Tibial artery (tissue), 4 donors: ENCODE data around the gene ZFYVE19.

Experiments used
- DNase-seq, 2 donors: peaks; one replicate each; pipeline ENCODE4 v3.0.0-alpha.2; 2019
- H3K27ac ChIP-seq, 2 donors: fragments of 200-600 bp; sonication (generic) in 1 of 2; 1 replicate in 1 of 2; 2 replicates in 1 of 2; pipeline ENCODE4 v1.5.1; 2018 to 2019; ENCODE audit warnings: mild to moderate bottlenecking in 1 of 2
- H3K27me3 ChIP-seq, 2 donors: fragments of 200-600 bp; sonication (generic) in 1 of 2; one replicate each; pipeline versions ENCODE4 v1.5.1 to v1.6.0; 2016 to 2019
- H3K36me3 ChIP-seq, 3 donors: fragments of 200-600 bp; sonication (generic) in 2 of 3; one replicate each; pipeline ENCODE4 v1.5.1; 2016 to 2019; ENCODE audit warnings: mild to moderate bottlenecking in 2 of 3
- H3K4me1 ChIP-seq, 4 donors: fragments of 200-600 bp; sonication (generic) in 2 of 4; 1 replicate in 3 of 4; 2 replicates in 1 of 4; pipeline ENCODE4 v1.5.1; 2016 to 2019
- H3K4me3 ChIP-seq, 2 donors: fragments of 200-600 bp; sonication (generic) in 1 of 2; 1 replicate in 1 of 2; 2 replicates in 1 of 2; pipeline ENCODE4 v1.5.1; 2018 to 2019; ENCODE audit warnings: mild to moderate bottlenecking in 2 of 2
- H3K9me3 ChIP-seq, 3 donors: fragments of 200-600 bp; sonication (generic) in 1 of 3; one replicate each; pipeline ENCODE4 v1.5.1; 2016 to 2019
- intact Hi-C: fragments of 100-400 bp; cut with DNase I; formaldehyde crosslinking; loops from one replicate; pipeline ENCODE4 v1.15.0; 2023; ENCODE audit warnings: low total_unique reads
- TF ChIP-seq, protein P1 (sequence below), 2 experiments: fragments of 200-600 bp in 1 of 2; fragments of 450-650 bp in 1 of 2; IDR thresholded peaks; one replicate each; pipeline ENCODE4 v1.5.1; 2017 to 2019; ENCODE audit warnings: antibody characterized with exemption in 2 of 2, mild to moderate bottlenecking in 1 of 2, moderate library complexity in 1 of 2

Gene ZFYVE19

DNA sequence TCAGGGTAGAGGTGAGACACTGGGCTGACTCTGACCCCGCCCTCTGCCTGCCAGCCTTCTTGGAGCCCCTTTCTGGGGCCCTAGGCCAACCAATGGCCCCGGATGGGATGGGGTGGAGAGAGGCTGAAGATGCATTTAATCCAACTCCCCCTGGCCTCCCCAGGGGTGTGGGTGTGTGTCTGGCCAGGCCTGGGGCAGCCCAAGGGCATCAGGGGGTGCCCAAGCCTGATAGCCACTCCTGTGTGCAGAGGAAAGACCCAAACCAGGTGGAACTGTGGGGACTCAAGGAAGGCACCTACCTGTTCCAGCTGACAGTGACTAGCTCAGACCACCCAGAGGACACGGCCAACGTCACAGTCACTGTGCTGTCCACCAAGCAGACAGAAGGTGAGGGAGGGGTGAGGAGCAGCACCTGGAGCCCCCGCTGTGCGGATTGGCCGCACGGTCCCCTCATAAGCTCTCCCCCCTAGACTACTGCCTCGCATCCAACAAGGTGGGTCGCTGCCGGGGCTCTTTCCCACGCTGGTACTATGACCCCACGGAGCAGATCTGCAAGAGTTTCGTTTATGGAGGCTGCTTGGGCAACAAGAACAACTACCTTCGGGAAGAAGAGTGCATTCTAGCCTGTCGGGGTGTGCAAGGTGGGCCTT is 46.5 kb downstream of the ZFYVE19 start:
- TF ChIP-seq, protein P1, sequence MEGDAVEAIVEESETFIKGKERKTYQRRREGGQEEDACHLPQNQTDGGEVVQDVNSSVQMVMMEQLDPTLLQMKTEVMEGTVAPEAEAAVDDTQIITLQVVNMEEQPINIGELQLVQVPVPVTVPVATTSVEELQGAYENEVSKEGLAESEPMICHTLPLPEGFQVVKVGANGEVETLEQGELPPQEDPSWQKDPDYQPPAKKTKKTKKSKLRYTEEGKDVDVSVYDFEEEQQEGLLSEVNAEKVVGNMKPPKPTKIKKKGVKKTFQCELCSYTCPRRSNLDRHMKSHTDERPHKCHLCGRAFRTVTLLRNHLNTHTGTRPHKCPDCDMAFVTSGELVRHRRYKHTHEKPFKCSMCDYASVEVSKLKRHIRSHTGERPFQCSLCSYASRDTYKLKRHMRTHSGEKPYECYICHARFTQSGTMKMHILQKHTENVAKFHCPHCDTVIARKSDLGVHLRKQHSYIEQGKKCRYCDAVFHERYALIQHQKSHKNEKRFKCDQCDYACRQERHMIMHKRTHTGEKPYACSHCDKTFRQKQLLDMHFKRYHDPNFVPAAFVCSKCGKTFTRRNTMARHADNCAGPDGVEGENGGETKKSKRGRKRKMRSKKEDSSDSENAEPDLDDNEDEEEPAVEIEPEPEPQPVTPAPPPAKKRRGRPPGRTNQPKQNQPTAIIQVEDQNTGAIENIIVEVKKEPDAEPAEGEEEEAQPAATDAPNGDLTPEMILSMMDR (IDR thresholded peaks at IDR 0.05), result no peak
- Histone ChIP-seq H3K36me3 (peaks cover 0 to 42% (median 0%) of the 10 kb centered on the region in 3 donors), H3K9me3 (no peaks in the 10 kb centered on the region), H3K27ac (no peak overlapping the region), H3K4me1 (peaks cover 0 to 10% (median 2%) of the 10 kb centered on the region in 4 donors), H3K4me3 (no peak overlapping the region), H3K27me3 (peaks cover 0 to 11% of the 10 kb centered on the region in 2 donors)
- intact Hi-C loops, result no loop called here
- DNase-seq, result no peak

DNA sequence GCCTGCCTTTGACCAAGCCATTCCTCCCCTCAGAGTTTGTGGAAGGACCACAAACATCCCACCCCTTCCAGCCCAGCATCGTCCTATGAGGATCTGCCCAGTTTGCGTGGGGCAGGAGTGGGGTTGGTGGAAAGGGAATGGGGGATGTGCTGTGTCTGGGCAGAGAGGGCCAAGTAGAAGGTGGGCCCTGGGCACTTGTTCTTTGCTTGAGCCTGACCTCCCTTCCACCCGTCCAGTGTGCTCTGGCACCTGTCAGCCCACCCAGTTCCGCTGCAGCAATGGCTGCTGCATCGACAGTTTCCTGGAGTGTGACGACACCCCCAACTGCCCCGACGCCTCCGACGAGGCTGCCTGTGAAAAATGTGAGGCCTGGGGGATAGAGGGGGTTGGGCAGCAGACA is 47.3 kb downstream of the ZFYVE19 start:
- TF ChIP-seq, protein P1 (IDR thresholded peaks at IDR 0.05), result no peak

DNA sequence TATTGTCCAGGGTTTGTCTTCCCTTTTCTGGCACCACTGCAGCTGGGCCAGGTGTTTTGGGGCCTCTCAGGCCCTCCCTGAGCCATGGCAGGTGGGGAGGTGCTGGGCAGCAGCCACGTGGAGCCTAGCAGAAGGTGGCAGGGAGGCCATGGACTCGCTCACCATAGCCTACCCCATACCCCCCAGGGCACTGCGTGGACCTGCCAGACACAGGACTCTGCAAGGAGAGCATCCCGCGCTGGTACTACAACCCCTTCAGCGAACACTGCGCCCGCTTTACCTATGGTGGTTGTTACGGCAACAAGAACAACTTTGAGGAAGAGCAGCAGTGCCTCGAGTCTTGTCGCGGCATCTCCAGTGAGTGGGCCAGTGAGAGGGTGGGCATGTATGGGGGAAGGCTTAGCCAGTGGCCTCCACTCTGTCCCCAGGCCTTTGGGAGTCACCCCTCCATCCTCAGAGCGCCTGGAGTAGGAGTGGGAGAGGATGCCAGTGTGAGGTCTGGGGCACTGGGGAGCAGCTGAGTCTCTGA is 48.9 kb downstream of the ZFYVE19 start:
- intact Hi-C loops, result no loop called here
- peaks cover 0 to 10% (median 2%) of the 10 kb centered on the region in 4 donors for H3K4me1 ChIP-seq

More for the DNA sequence above, 47.3 kb downstream of the ZFYVE19 start:
- Histone ChIP-seq H3K4me1 (peaks cover 0 to 10% (median 2%) of the 10 kb centered on the region in 4 donors), H3K36me3 (peaks cover 0 to 42% (median 0%) of the 10 kb centered on the region in 3 donors), H3K9me3 (no peaks in the 10 kb centered on the region), H3K27ac (no peak overlapping the region), H3K4me3 (no peak overlapping the region), H3K27me3 (peaks cover 0 to 18% of the 10 kb centered on the region in 2 donors)
- no peak for DNase-seq
- intact Hi-C loops, result no loop called here

DNA sequence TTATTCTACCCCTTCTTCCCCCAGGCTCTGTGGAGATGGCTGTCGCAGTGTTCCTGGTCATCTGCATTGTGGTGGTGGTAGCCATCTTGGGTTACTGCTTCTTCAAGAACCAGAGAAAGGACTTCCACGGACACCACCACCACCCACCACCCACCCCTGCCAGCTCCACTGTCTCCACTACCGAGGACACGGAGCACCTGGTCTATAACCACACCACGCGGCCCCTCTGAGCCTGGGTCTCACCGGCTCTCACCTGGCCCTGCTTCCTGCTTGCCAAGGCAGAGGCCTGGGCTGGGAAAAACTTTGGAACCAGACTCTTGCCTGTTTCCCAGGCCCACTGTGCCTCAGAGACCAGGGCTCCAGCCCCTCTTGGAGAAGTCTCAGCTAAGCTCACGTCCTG is 49.9 kb downstream of the ZFYVE19 start:
- peaks cover 0 to 42% (median 0%) of the 10 kb centered on the region in 3 donors for H3K36me3 ChIP-seq

More for the DNA sequence above, 48.9 kb downstream of the ZFYVE19 start:
- TF ChIP-seq, protein P1 (IDR thresholded peaks at IDR 0.05), result no peak
- Histone ChIP-seq H3K9me3 (no peaks in the 10 kb centered on the region), H3K4me3 (no peak overlapping the region), H3K27ac (no peak overlapping the region), H3K27me3 (peaks cover 0 to 22% of the 10 kb centered on the region in 2 donors), H3K36me3 (peaks cover 0 to 42% (median 0%) of the 10 kb centered on the region in 3 donors)
- no peak for DNase-seq

DNA sequence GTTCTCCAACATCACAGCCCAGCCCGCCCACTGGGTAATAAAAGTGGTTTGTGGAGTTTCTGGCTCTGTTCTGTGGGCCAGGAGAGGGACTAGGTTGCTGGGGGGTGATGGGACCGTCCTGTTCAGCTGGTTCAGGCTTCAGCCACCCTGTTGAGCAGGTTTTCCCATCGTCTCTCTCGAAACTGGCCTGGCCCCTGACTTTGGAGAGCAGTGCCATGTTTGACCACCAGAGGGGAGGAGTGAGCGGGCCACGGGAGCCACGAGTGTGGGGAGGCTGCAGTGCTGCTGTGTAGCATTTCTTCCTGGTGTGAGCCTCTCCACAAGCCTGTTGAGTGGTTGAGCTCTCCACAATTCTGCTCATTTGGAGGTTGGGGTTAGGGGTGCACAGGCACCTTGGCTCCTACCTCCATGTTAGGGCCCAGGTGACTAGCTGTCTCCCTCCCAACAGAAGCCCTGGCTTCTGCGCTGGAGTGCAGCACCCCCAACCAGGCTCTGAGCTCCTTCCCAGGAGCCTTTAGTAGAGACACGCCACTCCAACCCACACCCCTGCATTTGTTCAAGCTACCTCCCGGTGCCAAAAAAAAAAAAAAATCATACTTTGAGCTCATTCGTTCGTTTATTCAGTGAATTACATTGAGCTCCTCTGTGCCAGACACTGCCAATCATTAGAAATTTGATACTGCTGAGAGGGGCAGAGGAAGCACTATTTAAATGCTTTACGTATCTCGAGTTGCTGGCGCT is 50.9 kb downstream of the ZFYVE19 start:
- Histone ChIP-seq H3K27me3 (peaks cover 0 to 22% of the 10 kb centered on the region in 2 donors), H3K4me1 (peaks cover 0 to 10% (median 2%) of the 10 kb centered on the region in 4 donors), H3K9me3 (no peaks in the 10 kb centered on the region), H3K27ac (no peak overlapping the region), H3K4me3 (no peak overlapping the region), H3K36me3 (peaks cover 0 to 42% (median 0%) of the 10 kb centered on the region in 3 donors)
- TF ChIP-seq, protein P1 (IDR thresholded peaks at IDR 0.05), result peak; percentile 91 to 97
- intact Hi-C loops, result no loop called here
- peak; percentile 43 to 76 for DNase-seq

More for the DNA sequence above, 49.9 kb downstream of the ZFYVE19 start:
- H3K27me3 ChIP-seq, result peaks cover 0 to 22% of the 10 kb centered on the region in 2 donors
- TF ChIP-seq, protein P1 (IDR thresholded peaks at IDR 0.05), result no peak
- H3K4me3 ChIP-seq, result no peak overlapping the region
- no peak for DNase-seq
- H3K9me3 ChIP-seq, result no peaks in the 10 kb centered on the region
- intact Hi-C loops, result no loop called here
- H3K4me1 ChIP-seq, result peaks cover 0 to 10% (median 2%) of the 10 kb centered on the region in 4 donors
- H3K27ac ChIP-seq, result no peak overlapping the region
